Measurements from ENCODE around the gene DPP6. TPM values are rescaled to one million over a fixed set of nuclear protein-coding genes. Genes with fewer than 3 reads are reported as not detected.

DPP6 gene
- total RNA-seq, 1 experiment from 2014 or later, result not detected

GRCh38 chr7:154623399-154623798 is 571.2 kb downstream of the DPP6 start:
- peaks cover 3% of the 10 kb centered on the region; the same call in 1 of the 2 replicates for H3K27me3 ChIP-seq
- no peak overlapping the region for H3K4me3 ChIP-seq
- H3K4me1 ChIP-seq, result no peaks in the 10 kb centered on the region
- no peak overlapping the region for H3K27ac ChIP-seq
- no peak for DNase-seq
- no peaks in the 10 kb centered on the region for H3K36me3 ChIP-seq
- no peaks in the 10 kb centered on the region for H3K9me3 ChIP-seq (replicated peaks)

GRCh38 chr7:154627646-154628290 is 575.6 kb downstream of the DPP6 start:
- no peaks in the 10 kb centered on the region for H3K36me3 ChIP-seq
- no peak overlapping the region for H3K4me3 ChIP-seq
- peaks cover 6% of the 10 kb centered on the region; the same call in 1 of the 2 replicates for H3K27me3 ChIP-seq
- H3K9me3 ChIP-seq (replicated peaks), result no peaks in the 10 kb centered on the region
- DNase-seq, result no peak
- H3K27ac ChIP-seq, result no peak overlapping the region
- H3K4me1 ChIP-seq, result no peaks in the 10 kb centered on the region

GRCh38 chr7:154628556-154628955 is 576.4 kb downstream of the DPP6 start:
- H3K27me3 ChIP-seq, result peaks cover 6% of the 10 kb centered on the region; the same call in 1 of the 2 replicates
- H3K9me3 ChIP-seq (replicated peaks), result no peaks in the 10 kb centered on the region
- no peak overlapping the region for H3K4me3 ChIP-seq
- no peaks in the 10 kb centered on the region for H3K36me3 ChIP-seq
- DNase-seq, result no peak
- no peak overlapping the region for H3K27ac ChIP-seq
- no peaks in the 10 kb centered on the region for H3K4me1 ChIP-seq

- H3K9me3 ChIP-seq (replicated peaks), result no peaks in the 10 kb centered on the region
- no peak overlapping the region for H3K27ac ChIP-seq
- peaks cover 6% of the 10 kb centered on the region; the same call in 1 of the 2 replicates for H3K27me3 ChIP-seq
- no peak overlapping the region for H3K4me3 ChIP-seq
- H3K4me1 ChIP-seq, result no peaks in the 10 kb centered on the region
- no peaks in the 10 kb centered on the region for H3K36me3 ChIP-seq
- DNase-seq, result no peak
Measured at GRCh38 chr7:154631162-154631561, 579.0 kb downstream of the DPP6 start.

GRCh38 chr7:154633641-154634040 is 581.4 kb downstream of the DPP6 start:
- Histone ChIP-seq H3K36me3 (no peaks in the 10 kb centered on the region), H3K27me3 (peaks cover 3% of the 10 kb centered on the region; the same call in 1 of the 2 replicates), H3K27ac (no peak overlapping the region), H3K4me1 (no peaks in the 10 kb centered on the region), H3K4me3 (no peak overlapping the region), H3K9me3 (replicated peaks) (no peaks in the 10 kb centered on the region)
- DNase-seq, result no peak

DNA sequence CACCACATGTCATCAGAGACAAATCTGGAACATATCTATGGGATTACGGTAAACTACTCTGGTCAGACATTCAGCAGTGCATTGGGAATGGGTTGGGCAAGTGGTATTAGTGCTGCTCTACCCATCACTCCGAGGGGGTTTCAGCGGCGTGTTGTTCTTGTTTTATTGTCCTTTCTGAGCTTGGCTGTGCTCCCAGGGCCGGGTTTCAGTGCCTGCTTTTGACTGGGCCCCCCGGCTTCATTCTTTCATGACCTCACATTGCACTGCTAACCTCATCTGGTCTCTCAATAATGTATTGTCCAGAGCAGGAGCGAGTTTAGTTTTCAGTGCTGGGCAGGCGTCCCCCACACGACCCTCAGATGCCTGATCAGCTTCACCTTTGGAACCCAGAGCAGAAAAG is 586.1 kb downstream of the DPP6 start:
- H3K27me3 ChIP-seq, result no peaks in the 10 kb centered on the region
- DNase-seq, result no peak
- H3K4me1 ChIP-seq, result no peaks in the 10 kb centered on the region
- no peak overlapping the region for H3K4me3 ChIP-seq
- no peaks in the 10 kb centered on the region for H3K36me3 ChIP-seq
- H3K9me3 ChIP-seq (replicated peaks), result no peaks in the 10 kb centered on the region
- H3K27ac ChIP-seq, result no peak overlapping the region

GRCh38 chr7:154640266-154640865 is 588.2 kb downstream of the DPP6 start:
- H3K27ac ChIP-seq, result no peak overlapping the region
- H3K4me1 ChIP-seq, result no peaks in the 10 kb centered on the region
- H3K36me3 ChIP-seq, result no peaks in the 10 kb centered on the region
- no peak for DNase-seq
- no peaks in the 10 kb centered on the region for H3K9me3 ChIP-seq (replicated peaks)
- no peaks in the 10 kb centered on the region for H3K27me3 ChIP-seq
- H3K4me3 ChIP-seq, result no peak overlapping the region

DNA sequence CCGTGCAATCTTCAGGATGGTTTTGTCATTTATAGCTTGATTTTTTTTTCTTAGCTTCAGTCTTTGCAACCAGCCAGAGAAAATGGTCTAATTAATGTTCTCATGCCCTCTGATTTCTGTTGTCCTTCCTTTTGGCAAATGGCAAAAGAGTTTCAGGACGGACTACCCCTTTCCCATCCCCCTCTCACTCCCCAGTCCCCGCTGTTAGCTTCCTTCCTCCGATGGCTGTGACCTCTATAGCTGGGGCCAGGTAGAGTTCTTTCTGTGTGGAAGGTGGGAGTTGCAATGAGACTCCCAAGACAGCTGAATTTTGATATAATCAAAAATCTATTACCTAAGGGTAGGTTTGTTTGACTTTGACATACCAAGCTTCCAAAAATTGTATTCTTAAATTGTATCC is 588.7 kb downstream of the DPP6 start:
- Histone ChIP-seq H3K27me3 (no peaks in the 10 kb centered on the region), H3K4me1 (no peaks in the 10 kb centered on the region), H3K36me3 (no peaks in the 10 kb centered on the region), H3K27ac (no peak overlapping the region), H3K4me3 (no peak overlapping the region), H3K9me3 (replicated peaks) (no peaks in the 10 kb centered on the region)
- DNase-seq, result no peak

DNA sequence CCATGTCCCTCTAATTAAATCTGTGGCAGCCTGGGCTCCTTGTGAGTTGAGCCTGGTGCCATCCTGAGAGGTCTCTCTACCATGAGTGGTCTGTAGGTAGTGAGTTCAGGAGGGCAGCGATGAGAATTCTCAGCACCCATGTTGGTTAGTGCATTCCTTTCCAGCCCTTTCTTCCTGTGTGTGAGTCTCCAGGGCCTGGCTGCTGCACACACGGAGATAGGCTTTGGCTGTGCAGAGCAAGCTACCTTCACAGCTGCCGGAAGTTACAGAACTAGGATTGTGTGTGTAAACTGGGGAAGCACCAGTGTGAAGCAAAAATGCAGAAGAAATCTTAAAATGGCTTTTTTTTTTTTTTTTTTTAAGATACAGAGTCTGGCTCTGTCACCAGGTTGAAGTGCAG is 592.2 kb downstream of the DPP6 start:
- Histone ChIP-seq H3K9me3 (replicated peaks) (no peaks in the 10 kb centered on the region), H3K27me3 (no peaks in the 10 kb centered on the region; the same call in 1 of the 2 replicates), H3K36me3 (no peaks in the 10 kb centered on the region), H3K4me1 (no peaks in the 10 kb centered on the region), H3K4me3 (no peak overlapping the region), H3K27ac (no peak overlapping the region)
- DNase-seq, result no peak

DNA sequence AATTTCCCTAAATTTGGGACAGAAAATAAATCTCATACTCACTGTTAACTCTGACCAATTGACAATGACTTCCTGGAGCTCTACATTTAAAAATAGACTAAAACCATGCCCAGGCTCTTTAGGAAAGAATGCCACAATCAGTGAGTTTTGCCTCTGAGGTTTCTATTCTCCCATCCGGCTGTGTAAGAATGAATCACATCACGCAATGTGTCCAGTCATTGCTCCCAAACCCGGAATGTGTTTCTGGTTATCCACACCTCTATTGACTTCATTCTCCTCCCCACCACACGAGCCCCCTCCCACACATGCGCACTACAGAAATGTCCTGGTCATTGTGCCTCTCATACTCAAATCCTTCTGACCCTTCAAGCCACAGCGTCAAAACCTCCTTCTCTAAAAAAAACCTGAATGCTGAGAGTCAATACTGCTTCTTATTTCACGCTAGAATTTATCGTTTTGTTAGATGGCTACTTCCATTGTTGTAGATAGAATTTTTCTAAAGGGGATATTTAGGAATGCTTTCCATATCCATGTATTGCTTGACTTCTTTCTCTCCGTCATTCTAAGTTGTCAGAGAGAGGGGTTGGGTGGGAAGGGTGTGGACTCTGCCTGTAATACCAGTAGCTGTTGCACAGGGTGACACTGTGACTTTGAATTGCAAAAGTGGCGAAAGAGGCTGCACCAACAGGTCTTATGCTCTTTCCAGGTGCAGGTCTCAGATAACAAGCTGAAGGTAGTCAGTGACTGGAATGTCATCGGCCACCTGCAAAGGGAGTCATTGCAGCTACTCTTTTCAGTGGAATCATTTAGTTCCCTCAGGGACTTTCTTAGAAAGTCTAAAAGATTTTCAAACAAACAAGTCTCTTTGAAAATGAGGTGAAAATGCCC is 594.2 kb downstream of the DPP6 start:
- DNase-seq, result no peak

DNA sequence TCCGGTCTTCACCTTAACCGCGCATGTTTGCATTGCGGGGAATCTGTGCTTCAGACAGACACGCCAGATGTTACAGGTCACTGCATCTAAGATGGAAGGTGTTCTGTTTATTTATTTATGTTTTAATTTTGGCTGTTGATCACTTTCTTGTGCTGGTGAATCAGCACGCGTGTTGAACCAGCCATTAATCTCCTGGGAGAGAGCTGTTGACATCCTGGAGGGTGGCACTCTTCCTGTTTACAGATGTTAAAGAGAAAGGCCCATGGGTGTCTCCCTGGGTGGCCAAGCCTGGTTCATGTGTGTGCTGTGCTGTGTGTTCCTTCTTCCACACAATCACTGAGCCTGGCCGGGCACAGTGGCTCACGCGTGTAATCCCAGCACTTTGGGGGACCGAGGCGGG is 595.4 kb downstream of the DPP6 start:
- DNase-seq, result no peak
- no peaks in the 10 kb centered on the region for H3K36me3 ChIP-seq
- H3K4me1 ChIP-seq, result no peaks in the 10 kb centered on the region
- H3K9me3 ChIP-seq (replicated peaks), result no peaks in the 10 kb centered on the region
- H3K27ac ChIP-seq, result no peak overlapping the region
- no peaks in the 10 kb centered on the region; the same call in none of the 2 replicates for H3K27me3 ChIP-seq
- no peak overlapping the region for H3K4me3 ChIP-seq

More for the DNA sequence above, 594.2 kb downstream of the DPP6 start:
- H3K4me1 ChIP-seq, result no peaks in the 10 kb centered on the region
- no peaks in the 10 kb centered on the region for H3K36me3 ChIP-seq
- H3K4me3 ChIP-seq, result no peak overlapping the region
- no peaks in the 10 kb centered on the region; the same call in 1 of the 2 replicates for H3K27me3 ChIP-seq
- no peaks in the 10 kb centered on the region for H3K9me3 ChIP-seq (replicated peaks)
- H3K27ac ChIP-seq, result no peak overlapping the region

DNA sequence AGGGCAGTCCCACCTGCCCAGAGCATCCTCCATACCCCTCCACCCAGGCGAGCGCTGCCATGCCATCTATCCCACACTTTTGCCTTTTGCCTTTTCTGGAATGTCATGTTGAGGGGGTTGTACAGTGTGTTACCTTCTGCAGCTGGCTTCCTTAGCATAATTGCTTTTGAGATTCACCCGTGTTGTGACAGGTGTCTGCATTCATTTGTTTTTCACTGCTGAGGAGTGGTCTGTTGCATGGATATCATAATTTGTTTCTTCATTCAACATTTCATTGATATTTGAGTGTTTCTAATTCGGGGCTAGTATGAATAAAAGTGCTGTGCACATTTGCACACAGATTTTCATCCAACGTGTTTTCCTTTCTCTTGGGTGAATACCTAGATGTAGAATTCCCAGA is 596.8 kb downstream of the DPP6 start:
- no peaks in the 10 kb centered on the region for H3K36me3 ChIP-seq
- no peak for DNase-seq
- H3K4me1 ChIP-seq, result no peaks in the 10 kb centered on the region
- peaks cover 3% of the 10 kb centered on the region for H3K27me3 ChIP-seq
- no peak overlapping the region for H3K4me3 ChIP-seq
- no peak overlapping the region for H3K27ac ChIP-seq
- H3K9me3 ChIP-seq (replicated peaks), result no peaks in the 10 kb centered on the region

DNA sequence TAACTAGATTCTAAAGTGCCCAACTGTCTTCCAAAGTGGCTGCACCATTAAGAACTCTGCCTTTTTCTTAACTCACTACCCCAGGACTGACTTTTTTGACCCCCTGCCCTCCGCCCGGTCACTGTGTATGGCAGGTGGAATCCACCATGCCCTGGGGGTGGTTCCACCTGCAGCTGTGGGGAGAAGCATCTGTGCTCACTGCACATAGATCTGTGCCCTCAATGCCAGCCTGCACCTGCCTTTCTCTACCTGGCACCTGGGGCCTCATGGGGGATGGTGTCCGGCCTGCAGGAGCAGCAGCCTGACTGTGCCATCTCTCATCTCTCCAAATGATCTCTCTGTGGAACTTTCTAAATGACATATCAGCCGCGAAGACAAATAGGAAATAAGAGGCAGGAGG is 597.2 kb downstream of the DPP6 start:
- no peak overlapping the region for H3K4me3 ChIP-seq
- H3K9me3 ChIP-seq (replicated peaks), result no peaks in the 10 kb centered on the region
- H3K4me1 ChIP-seq, result no peaks in the 10 kb centered on the region
- peaks cover 3% of the 10 kb centered on the region for H3K27me3 ChIP-seq
- H3K27ac ChIP-seq, result no peak overlapping the region
- H3K36me3 ChIP-seq, result no peaks in the 10 kb centered on the region
- DNase-seq, result no peak

DNA sequence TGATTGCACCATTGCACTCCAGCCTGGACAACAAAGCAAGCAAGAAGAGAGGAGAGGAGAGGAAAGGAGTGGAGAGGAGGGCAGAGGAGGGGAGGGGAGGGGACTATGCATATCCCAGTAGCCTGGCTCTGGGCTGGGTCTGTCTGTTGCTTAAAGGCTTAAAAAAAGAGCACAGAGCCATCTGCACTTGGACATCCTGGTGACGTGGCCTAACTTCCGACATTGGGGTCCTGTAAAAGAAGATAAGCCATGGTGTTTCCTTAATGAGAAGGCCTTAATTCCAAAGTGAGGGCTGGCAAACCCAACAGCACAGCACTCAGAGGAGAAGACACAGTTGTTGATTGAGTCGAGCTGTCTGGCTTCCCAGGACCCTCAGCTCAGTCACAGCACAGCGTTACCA is 598.1 kb downstream of the DPP6 start:
- no peaks in the 10 kb centered on the region for H3K36me3 ChIP-seq
- H3K27me3 ChIP-seq, result peaks cover 3% of the 10 kb centered on the region
- DNase-seq, result no peak
- H3K4me3 ChIP-seq, result no peak overlapping the region
- H3K9me3 ChIP-seq (replicated peaks), result no peaks in the 10 kb centered on the region
- no peaks in the 10 kb centered on the region for H3K4me1 ChIP-seq
- no peak overlapping the region for H3K27ac ChIP-seq

GRCh38 chr7:154651501-154651900 is 599.3 kb downstream of the DPP6 start:
- Histone ChIP-seq H3K9me3 (replicated peaks) (no peaks in the 10 kb centered on the region), H3K36me3 (no peaks in the 10 kb centered on the region), H3K4me1 (no peaks in the 10 kb centered on the region), H3K4me3 (no peak overlapping the region), H3K27ac (no peak overlapping the region), H3K27me3 (peaks cover 3% of the 10 kb centered on the region)
- no peak for DNase-seq

All from SJCRH30 (cell line).